Naive thymus-derived CD4-positive, alpha-beta T cell (primary cell): ENCODE measurements around the gene PRKAG2. TPM values are rescaled to one million over a fixed set of nuclear protein-coding genes. Genes with fewer than 3 reads are reported as not detected.

ENCODE experiments used
- ATAC-seq: fragments of 150-1000 bp; cut with Tn5 transposase; 2 replicates; pipeline ENCODE4 v1.10.0; 2021; ENCODE audit warnings: mild to moderate bottlenecking, moderate library complexity
- CTCF ChIA-PET: fragments of 350-600 bp; sonication (Branson Sonifier 250); formaldehyde crosslinking; loops from one replicate; lab custom pipeline; 2021; ENCODE audit warnings: antibody characterized with exemption; lab: Charles Lee
- POLR2A ChIA-PET: fragments of 350-600 bp; sonication (Branson Sonifier 250); formaldehyde crosslinking; loops from one replicate; lab custom pipeline; 2021; ENCODE audit warnings: antibody characterized with exemption, inconsistent platforms; lab: Charles Lee
- DNase-seq, 9 donors: peaks; one replicate each; pipeline versions ENCODE4 v3.0.0 to v3.0.0-alpha.2; 2020 to 2022; ENCODE audit warnings: mixed read lengths in 1 of 9
- H3K27ac ChIP-seq: one replicate; pipeline ENCODE4 v1.7.0; 2013; ENCODE audit warnings: mild to moderate bottlenecking, low read depth, low read length, moderate library complexity
- H3K27me3 ChIP-seq, 2 donors: one replicate each; pipeline ENCODE4 v1.7.0; 2013; ENCODE audit warnings: low read length in 2 of 2, mild to moderate bottlenecking in 2 of 2, moderate library complexity in 2 of 2; ENCODE audit not compliant: control insufficient read depth in 2 of 2, insufficient read depth in 2 of 2
- H3K36me3 ChIP-seq, 3 experiments: 1 replicate in 2 of 3; 2 replicates in 1 of 3; pipeline ENCODE4 v1.7.0; 2013; ENCODE audit warnings: low read length in 3 of 3, mild to moderate bottlenecking in 3 of 3, moderate library complexity in 1 of 3; ENCODE audit not compliant: insufficient read depth in 3 of 3, control insufficient read depth in 2 of 3
- H3K4me1 ChIP-seq, 2 donors: one replicate each; pipeline ENCODE4 v1.7.0; 2013; ENCODE audit warnings: low read length in 2 of 2, mild to moderate bottlenecking in 2 of 2, moderate library complexity in 1 of 2; ENCODE audit not compliant: control insufficient read depth in 2 of 2, insufficient read depth in 2 of 2
- H3K4me3 ChIP-seq: 2 replicates; pipeline ENCODE4 v1.7.0; 2013; ENCODE audit warnings: mild to moderate bottlenecking, low read length
- H3K9me3 ChIP-seq, 3 experiments: 1 replicate in 2 of 3; 2 replicates in 1 of 3; pipeline ENCODE4 v1.7.0; 2013; ENCODE audit warnings: low read length in 3 of 3; ENCODE audit not compliant: control insufficient read depth in 2 of 3
- H3K27ac Mint-ChIP-seq, 9 donors: one replicate each; pipeline ENCODE4 v1.8.0; 2020 to 2022; ENCODE audit warnings: mixed read lengths in 9 of 9, mild to moderate bottlenecking in 8 of 9, moderate library complexity in 5 of 9, inconsistent platforms in 2 of 9
- H3K27me3 Mint-ChIP-seq, 5 donors: one replicate each; pipeline ENCODE4 v1.8.0; 2021 to 2022; ENCODE audit warnings: mixed read lengths in 5 of 5, mild to moderate bottlenecking in 1 of 5
- H3K36me3 Mint-ChIP-seq, 5 donors: one replicate each; pipeline ENCODE4 v1.8.0; 2020 to 2022; ENCODE audit warnings: mixed read lengths in 5 of 5, mild to moderate bottlenecking in 3 of 5, inconsistent platforms in 1 of 5
- H3K4me1 Mint-ChIP-seq, 7 donors: one replicate each; pipeline ENCODE4 v1.8.0; 2020 to 2022; ENCODE audit warnings: mixed read lengths in 7 of 7, mild to moderate bottlenecking in 3 of 7, inconsistent platforms in 1 of 7
- H3K4me3 Mint-ChIP-seq, 10 donors: one replicate each; pipeline ENCODE4 v1.8.0; 2020 to 2022; ENCODE audit warnings: mild to moderate bottlenecking in 10 of 10, mixed read lengths in 10 of 10, moderate library complexity in 6 of 10, inconsistent platforms in 2 of 10
- H3K9me3 Mint-ChIP-seq, 11 donors: one replicate each; pipeline ENCODE4 v1.8.0; 2020 to 2022; ENCODE audit warnings: mixed read lengths in 11 of 11, mild to moderate bottlenecking in 4 of 11, inconsistent platforms in 1 of 11, moderate library complexity in 1 of 11
- intact Hi-C, 2 donors: fragments of 100-400 bp; cut with micrococcal nuclease; formaldehyde crosslinking; loops; one replicate each; pipeline ENCODE4 v1.15.1; 2023
- polyA plus RNA-seq, 2 donors: library from polyadenylated mRNA; unstranded; fragments of 300-500 nt; fragmentation: Illumina TruSeq; gene quantifications; one replicate each; pipeline ENCODE4 v1.2.3, GENCODE V29; 2021
- total RNA-seq, 6 experiments: library from RNA in 5 of 6; stranded (reverse) in 5 of 6; gene quantifications; 1 replicate in 5 of 6; 2 replicates in 1 of 6; pipeline ENCODE4 v1.2.3 and lab custom pipeline; 2021 to 2026

PRKAG2 gene
- total and polyA plus RNA-seq, 7 experiments from 2014 or later = 15.0 to 74.4 (median 55.7) TPM

DNA sequence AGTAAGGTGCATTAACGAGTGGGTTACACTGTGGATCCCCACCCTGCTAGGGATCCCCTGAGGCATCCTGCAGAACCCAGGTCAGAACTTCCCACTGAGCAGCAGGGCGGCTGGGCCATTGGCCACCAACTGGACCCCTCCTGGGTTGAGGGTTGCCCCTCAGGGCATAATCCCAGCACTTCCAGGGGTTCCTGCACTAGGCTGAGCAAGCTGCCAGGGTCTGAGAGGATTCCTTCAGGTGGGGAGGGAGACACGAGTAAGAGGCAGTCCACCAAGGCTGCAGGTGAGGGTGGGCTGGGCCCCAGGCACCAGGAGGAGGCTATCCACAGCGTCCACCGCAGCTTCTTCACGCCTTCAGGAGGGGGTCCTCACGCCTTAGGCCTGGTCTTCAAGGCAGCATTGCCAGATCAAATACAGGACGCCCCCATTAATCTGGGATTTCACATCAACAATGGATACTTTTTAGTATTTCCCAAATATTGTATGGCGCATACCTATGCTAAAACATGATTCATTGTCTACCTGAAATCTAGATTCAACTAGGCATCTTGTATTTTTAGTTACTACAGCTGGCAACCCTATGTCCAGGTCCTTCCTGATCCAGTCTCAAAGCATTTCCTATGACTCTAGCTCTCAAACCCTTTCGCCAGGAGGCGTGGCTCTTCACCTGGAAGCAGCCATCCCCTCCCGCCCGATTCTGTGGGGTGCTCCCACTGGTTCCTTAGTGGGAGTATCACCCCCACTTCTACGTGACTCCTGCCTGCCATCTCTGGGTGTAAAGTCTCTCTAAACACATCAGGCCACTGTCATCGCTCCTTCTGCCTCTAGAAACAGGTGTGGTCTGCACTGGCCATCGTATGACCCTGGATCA, 4.1 kb downstream of the PRKAG2 start:
- no peak for DNase-seq
- intact Hi-C loops = loop anchor here (10.0 kb wide), 2 partner anchors 272 to 592 kb away; no protein-coding TSS in a partner anchor
- Mint-ChIP-seq H3K27ac (no peak overlapping the region), H3K27me3 (peaks cover 0 to 26% (median 0%) of the 10 kb centered on the region in 5 donors), H3K4me1 (peaks cover 6 to 60% (median 50%) of the 10 kb centered on the region in 7 donors), H3K4me3 (peak overlapping the region in 1 of 10 donors; percentile 37), H3K9me3 (peaks cover 0 to 3% (median 0%) of the 10 kb centered on the region in 11 donors), H3K36me3 (peaks cover 0 to 12% (median 0%) of the 10 kb centered on the region in 5 donors)
- ChIA-PET POLR2A (no interaction called here), CTCF (no interaction called here)
- Histone ChIP-seq H3K9me3 (no peaks in the 10 kb centered on the region), H3K27me3 (no peaks in the 10 kb centered on the region), H3K4me1 (peaks cover 6 to 7% of the 10 kb centered on the region in 2 donors), H3K4me3 (no peak overlapping the region), H3K27ac (no peak overlapping the region), H3K36me3 (peaks cover 0 to 10% (median 0%) of the 10 kb centered on the region in 3 experiments)
- ATAC-seq = no peak

DNA sequence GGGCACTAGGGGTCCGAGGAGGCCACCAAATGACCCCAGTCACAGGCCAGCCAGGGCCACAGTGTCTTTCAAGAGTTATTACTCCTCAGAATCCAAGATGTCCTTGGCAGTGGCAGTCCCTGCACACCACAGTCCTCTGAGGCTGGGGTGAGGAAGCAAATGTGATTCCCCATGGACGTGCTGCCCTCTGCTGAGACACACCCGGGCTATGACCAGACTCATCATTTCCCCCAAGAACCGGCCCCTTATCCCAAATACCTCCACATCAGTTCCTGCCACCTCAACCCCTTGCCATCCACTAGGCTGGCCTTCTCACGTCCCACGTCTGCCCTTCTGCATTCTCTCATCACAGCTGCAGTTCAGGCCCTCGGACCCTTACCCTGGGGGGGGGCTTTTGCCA, 5.0 kb downstream of the PRKAG2 start:
- Mint-ChIP-seq H3K27me3 (peaks cover 0 to 25% (median 0%) of the 10 kb centered on the region in 5 donors), H3K27ac (no peak overlapping the region), H3K4me3 (peak overlapping the region in 2 of 10 donors; percentile 9 to 37), H3K9me3 (peaks cover 0 to 3% (median 0%) of the 10 kb centered on the region in 11 donors), H3K36me3 (peaks cover 0 to 12% (median 0%) of the 10 kb centered on the region in 5 donors), H3K4me1 (peaks cover 5 to 66% (median 56%) of the 10 kb centered on the region in 7 donors)
- Histone ChIP-seq H3K4me1 (peaks cover 5 to 7% of the 10 kb centered on the region in 2 donors), H3K27me3 (no peaks in the 10 kb centered on the region), H3K4me3 (no peak overlapping the region), H3K27ac (no peak overlapping the region), H3K36me3 (peaks cover 0 to 10% (median 0%) of the 10 kb centered on the region in 3 experiments), H3K9me3 (no peaks in the 10 kb centered on the region)
- POLR2A ChIA-PET = no interaction called here
- ATAC-seq = no peak
- intact Hi-C loops = loop anchor here (10.0 kb wide), 2 partner anchors 273 to 593 kb away; no protein-coding TSS in a partner anchor
- CTCF ChIA-PET = no interaction called here
- no peak for DNase-seq

DNA sequence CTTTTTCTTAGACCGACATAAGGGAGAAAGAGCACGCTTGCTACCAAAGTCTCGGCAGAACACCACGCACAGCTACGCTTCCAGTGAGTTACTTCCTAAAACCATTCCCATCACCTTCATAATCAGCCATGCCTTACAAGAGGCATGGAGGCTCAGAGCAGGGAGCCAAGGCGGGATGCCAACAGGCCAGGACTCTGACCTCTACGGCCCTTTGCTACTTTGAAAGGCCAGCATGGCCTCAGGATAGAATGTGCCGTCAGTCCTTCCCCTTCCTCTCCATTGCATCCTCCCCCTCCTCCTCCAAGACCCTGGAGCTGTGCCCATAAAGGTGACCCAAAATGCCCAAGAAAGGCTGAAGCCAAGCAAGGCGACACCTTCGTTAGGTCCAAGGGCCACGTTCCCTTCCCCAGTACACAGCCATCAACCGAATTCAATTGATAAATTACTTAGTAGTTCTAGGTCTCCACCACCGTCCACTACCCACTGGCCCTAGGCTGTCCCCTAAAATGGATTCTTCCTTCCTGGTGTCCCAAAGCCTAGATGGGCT, 5.7 kb downstream of the PRKAG2 start:
- DNase-seq = no peak
- CTCF ChIA-PET = no interaction called here
- Histone ChIP-seq H3K4me1 (peaks cover 5 to 7% of the 10 kb centered on the region in 2 donors), H3K27ac (no peak overlapping the region), H3K4me3 (no peak overlapping the region), H3K36me3 (peaks cover 0 to 5% (median 0%) of the 10 kb centered on the region in 3 experiments), H3K27me3 (no peaks in the 10 kb centered on the region), H3K9me3 (no peaks in the 10 kb centered on the region)
- Mint-ChIP-seq H3K4me3 (peak overlapping the region in 1 of 10 donors; percentile 15), H3K36me3 (peaks cover 0 to 12% (median 0%) of the 10 kb centered on the region in 5 donors), H3K27ac (peak overlapping the region in 2 of 9 donors; percentile 6 to 85), H3K27me3 (peaks cover 0 to 19% (median 0%) of the 10 kb centered on the region in 5 donors), H3K4me1 (peaks cover 0 to 66% (median 56%) of the 10 kb centered on the region in 7 donors), H3K9me3 (peaks cover 0 to 3% (median 0%) of the 10 kb centered on the region in 11 donors)
- intact Hi-C loops = loop anchor here (10.0 kb wide), 2 partner anchors 274 to 594 kb away; no protein-coding TSS in a partner anchor
- POLR2A ChIA-PET = no interaction called here
- ATAC-seq = no peak

DNA sequence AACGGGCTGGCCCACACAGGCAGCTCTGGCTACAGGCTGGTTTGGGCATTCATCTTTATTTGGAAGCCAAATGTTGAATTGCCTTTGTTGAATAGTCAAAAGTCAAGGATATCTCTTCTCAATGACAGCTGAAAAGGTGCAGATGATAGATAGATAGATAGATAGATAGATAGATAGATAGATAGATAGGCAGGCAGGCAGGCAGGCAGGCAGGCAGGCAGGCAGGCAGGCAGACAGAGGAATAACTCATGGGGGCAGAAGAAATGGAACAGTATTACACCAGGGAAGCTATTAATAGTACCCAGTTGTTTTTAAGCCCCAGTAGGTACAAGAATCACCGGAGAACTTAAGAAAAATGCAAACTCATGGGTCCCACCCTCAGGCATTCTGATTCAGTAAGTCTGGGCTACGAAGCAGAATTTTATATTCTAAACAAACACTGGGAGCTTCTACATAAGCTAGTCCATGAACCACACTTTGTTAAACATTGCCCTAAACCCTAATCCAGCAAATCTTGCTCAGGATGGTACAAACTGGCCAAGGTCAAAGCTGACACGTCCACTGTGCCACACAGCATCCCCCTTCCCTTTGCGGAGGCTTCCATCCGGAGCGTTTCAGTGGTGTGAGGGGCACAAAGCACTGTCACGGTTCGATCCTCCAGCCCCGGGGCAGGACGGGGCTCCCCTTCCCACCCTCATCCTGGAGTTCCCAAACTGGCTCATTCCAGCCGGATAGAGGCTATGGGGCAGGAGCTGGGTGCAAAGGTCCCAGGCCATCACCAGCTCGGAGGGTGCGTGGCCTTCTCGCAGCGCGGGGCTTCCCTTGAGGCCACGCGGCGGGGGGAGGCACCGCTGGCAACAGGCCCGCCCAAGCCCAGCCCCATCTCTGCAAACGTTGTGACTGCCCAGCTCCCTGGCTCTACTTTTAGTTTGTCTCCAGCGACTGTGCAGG, 6.7 kb downstream of the PRKAG2 start:
- Histone ChIP-seq H3K4me1 (peaks cover 5 to 6% of the 10 kb centered on the region in 2 donors), H3K4me3 (no peak overlapping the region), H3K27ac (no peak overlapping the region), H3K36me3 (no peaks in the 10 kb centered on the region), H3K9me3 (no peaks in the 10 kb centered on the region), H3K27me3 (no peaks in the 10 kb centered on the region)
- no peak for DNase-seq
- H3K36me3 Mint-ChIP-seq = peaks cover 0 to 12% (median 0%) of the 10 kb centered on the region in 5 donors
- H3K27me3 Mint-ChIP-seq = peaks cover 0 to 13% (median 0%) of the 10 kb centered on the region in 5 donors
- no peak for ATAC-seq
- H3K4me3 Mint-ChIP-seq = peak overlapping the region in 2 of 10 donors; percentile 37 to 59
- CTCF ChIA-PET = no interaction called here
- H3K27ac Mint-ChIP-seq = no peak overlapping the region
- intact Hi-C loops = loop anchor here (10.0 kb wide), 2 partner anchors 275 to 595 kb away; no protein-coding TSS in a partner anchor
- no peaks in the 10 kb centered on the region for H3K9me3 Mint-ChIP-seq
- H3K4me1 Mint-ChIP-seq = peaks cover 0 to 72% (median 62%) of the 10 kb centered on the region in 7 donors
- POLR2A ChIA-PET = no interaction called here

- H3K4me3 Mint-ChIP-seq = peak overlapping the region in 1 of 10 donors; percentile 59
- Histone ChIP-seq H3K9me3 (no peaks in the 10 kb centered on the region), H3K4me3 (no peak overlapping the region), H3K27ac (no peak overlapping the region), H3K27me3 (no peaks in the 10 kb centered on the region), H3K4me1 (no peaks in the 10 kb centered on the region), H3K36me3 (no peaks in the 10 kb centered on the region)
- H3K27ac Mint-ChIP-seq = peak overlapping the region in 1 of 9 donors; percentile 32
- peaks cover 0 to 12% (median 0%) of the 10 kb centered on the region in 5 donors for H3K36me3 Mint-ChIP-seq
- intact Hi-C loops = no loop called here
- ChIA-PET CTCF (no interaction called here), POLR2A (no interaction called here)
- H3K27me3 Mint-ChIP-seq = peaks cover 0 to 6% (median 0%) of the 10 kb centered on the region in 5 donors
- no peaks in the 10 kb centered on the region for H3K9me3 Mint-ChIP-seq
- ATAC-seq = no peak
- DNase-seq = no peak
- peaks cover 0 to 72% (median 67%) of the 10 kb centered on the region in 7 donors for H3K4me1 Mint-ChIP-seq
These were observed 7.5 kb downstream of the PRKAG2 start for GRCh38 chr7:151869455-151869854.

DNA sequence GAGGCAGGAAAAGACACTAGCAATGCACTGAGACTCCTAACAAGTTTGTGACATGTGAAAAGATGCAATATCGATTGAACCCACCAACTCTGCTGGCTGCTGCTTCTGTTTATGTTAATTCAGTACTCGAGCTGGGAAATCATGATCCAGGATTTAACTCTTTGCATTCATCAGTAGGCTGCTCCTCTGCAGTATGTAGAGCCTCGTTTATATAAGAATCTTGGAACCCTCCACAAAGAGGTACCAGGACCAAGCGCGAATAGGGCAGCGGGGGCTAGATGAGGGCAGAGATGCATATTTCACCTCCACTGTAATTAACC, 7.8 kb downstream of the PRKAG2 start:
- Histone ChIP-seq H3K4me1 (no peaks in the 10 kb centered on the region), H3K36me3 (no peaks in the 10 kb centered on the region), H3K27me3 (no peaks in the 10 kb centered on the region), H3K27ac (no peak overlapping the region), H3K9me3 (no peaks in the 10 kb centered on the region), H3K4me3 (no peak overlapping the region)
- ATAC-seq (no peak), DNase-seq (no peak)
- peaks cover 0 to 12% (median 0%) of the 10 kb centered on the region in 5 donors for H3K36me3 Mint-ChIP-seq
- ChIA-PET POLR2A (no interaction called here), CTCF (no interaction called here)
- peaks cover 0 to 6% (median 0%) of the 10 kb centered on the region in 5 donors for H3K27me3 Mint-ChIP-seq
- intact Hi-C loops = no loop called here
- no peaks in the 10 kb centered on the region for H3K9me3 Mint-ChIP-seq
- H3K4me3 Mint-ChIP-seq = no peak overlapping the region
- peaks cover 0 to 75% (median 67%) of the 10 kb centered on the region in 7 donors for H3K4me1 Mint-ChIP-seq
- no peak overlapping the region for H3K27ac Mint-ChIP-seq
